Activated T-helper 17 cell treated with anti-CD3 and anti-CD28 coated beads, Interleukin-2, amount 50 U/mL, for 72 hours (primary cell): ENCODE measurements around the gene CPEB3. TPM values are rescaled to one million over a fixed set of nuclear protein-coding genes. Genes with fewer than 3 reads are reported as not detected.

Experiments used
- ATAC-seq: fragments of 150-1000 bp; cut with Tn5 transposase; replicated peaks from 2 replicates; pipeline ENCODE4 v1.10.0; 2021; ENCODE audit warnings: mild to moderate bottlenecking, moderate library complexity
- H3K27ac Mint-ChIP-seq: one replicate; pipeline ENCODE4 v1.8.0; 2022; ENCODE audit warnings: mixed read lengths
- H3K27me3 Mint-ChIP-seq: one replicate; pipeline ENCODE4 v1.8.0; 2022; ENCODE audit warnings: mixed read lengths
- H3K36me3 Mint-ChIP-seq: one replicate; pipeline ENCODE4 v1.8.0; 2022; ENCODE audit warnings: low read depth, mild to moderate bottlenecking, mixed read lengths
- H3K4me1 Mint-ChIP-seq: one replicate; pipeline ENCODE4 v1.8.0; 2022; ENCODE audit warnings: mixed read lengths
- H3K4me3 Mint-ChIP-seq: one replicate; pipeline ENCODE4 v1.8.0; 2022; ENCODE audit warnings: mild to moderate bottlenecking, mixed read lengths
- H3K9me3 Mint-ChIP-seq: one replicate; pipeline ENCODE4 v1.8.0; 2022; ENCODE audit warnings: mixed read lengths
- total RNA-seq, 2 donors: library from RNA; stranded (reverse); gene quantifications; one replicate each; pipeline ENCODE4 v1.2.3, GENCODE V29; 2022

CPEB3 gene
- total RNA-seq, 2 donors from 2014 or later: 2.1 to 2.9 TPM

DNA sequence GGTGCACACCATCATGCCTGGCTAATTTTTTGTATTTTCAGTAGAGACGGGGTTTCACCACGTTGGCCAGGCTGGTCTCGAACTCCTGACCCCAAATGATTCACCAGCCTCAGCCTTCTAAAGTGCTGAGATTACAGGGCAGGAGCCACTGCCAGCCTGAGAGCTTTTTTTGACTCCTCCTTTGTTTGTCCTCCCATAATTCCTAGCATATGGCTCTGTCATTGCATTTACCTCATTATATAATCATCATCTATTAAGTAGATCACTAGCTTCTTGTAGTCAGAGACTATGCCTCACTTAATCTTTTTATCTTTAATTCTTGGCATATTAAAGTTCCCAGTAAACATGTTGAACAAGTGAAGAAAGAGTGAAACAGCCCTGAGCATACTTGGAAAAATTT is 82.1 kb downstream of the CPEB3 start:
- Mint-ChIP-seq H3K27me3 (no peaks in the 10 kb centered on the region), H3K27ac (no peak overlapping the region), H3K36me3 (no peaks in the 10 kb centered on the region), H3K4me3 (no peak overlapping the region), H3K4me1 (peaks cover 3% of the 10 kb centered on the region), H3K9me3 (no peaks in the 10 kb centered on the region)
- ATAC-seq: no peak

- no peaks in the 10 kb centered on the region for H3K27me3 Mint-ChIP-seq
- no peaks in the 10 kb centered on the region for H3K36me3 Mint-ChIP-seq
- H3K9me3 Mint-ChIP-seq: no peaks in the 10 kb centered on the region
- no peak for ATAC-seq
- H3K4me3 Mint-ChIP-seq: no peak overlapping the region
- no peak overlapping the region for H3K27ac Mint-ChIP-seq
- H3K4me1 Mint-ChIP-seq: no peaks in the 10 kb centered on the region
Observed at GRCh38 chr10:92208157-92208720, 82.6 kb downstream of the CPEB3 start.

DNA sequence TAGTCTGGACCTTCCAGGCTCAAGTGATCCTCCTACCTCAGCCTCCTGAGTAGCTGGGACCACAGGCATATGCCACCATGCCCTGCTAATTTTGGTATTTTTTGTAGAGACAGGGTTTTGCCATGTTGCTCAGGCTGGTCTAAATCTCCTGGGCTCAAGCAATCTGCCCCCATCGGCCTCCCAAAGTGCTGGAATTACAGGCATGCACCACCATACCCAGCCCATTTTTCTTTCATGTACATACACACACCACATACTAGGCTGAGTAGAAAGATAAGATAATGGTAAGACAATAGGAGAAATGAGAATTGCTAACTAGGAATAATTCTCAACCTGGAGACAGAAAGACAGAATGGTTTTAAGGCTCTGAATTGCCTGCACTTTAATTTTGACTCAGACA is 83.8 kb downstream of the CPEB3 start:
- Mint-ChIP-seq H3K4me3 (no peak overlapping the region), H3K27ac (no peak overlapping the region), H3K9me3 (no peaks in the 10 kb centered on the region), H3K36me3 (no peaks in the 10 kb centered on the region), H3K27me3 (no peaks in the 10 kb centered on the region), H3K4me1 (no peaks in the 10 kb centered on the region)
- no peak for ATAC-seq

- Mint-ChIP-seq H3K27ac (no peak overlapping the region), H3K4me3 (no peak overlapping the region), H3K9me3 (no peaks in the 10 kb centered on the region), H3K27me3 (no peaks in the 10 kb centered on the region), H3K4me1 (peaks cover 3% of the 10 kb centered on the region), H3K36me3 (no peaks in the 10 kb centered on the region)
- ATAC-seq: no peak
Observed at GRCh38 chr10:92203919-92204623, 86.8 kb downstream of the CPEB3 start.

GRCh38 chr10:92202536-92202935 is 88.3 kb downstream of the CPEB3 start:
- Mint-ChIP-seq H3K27ac (no peak overlapping the region), H3K27me3 (no peaks in the 10 kb centered on the region), H3K4me3 (no peak overlapping the region), H3K9me3 (no peaks in the 10 kb centered on the region), H3K4me1 (peaks cover 3% of the 10 kb centered on the region), H3K36me3 (no peaks in the 10 kb centered on the region)
- ATAC-seq: no peak

DNA sequence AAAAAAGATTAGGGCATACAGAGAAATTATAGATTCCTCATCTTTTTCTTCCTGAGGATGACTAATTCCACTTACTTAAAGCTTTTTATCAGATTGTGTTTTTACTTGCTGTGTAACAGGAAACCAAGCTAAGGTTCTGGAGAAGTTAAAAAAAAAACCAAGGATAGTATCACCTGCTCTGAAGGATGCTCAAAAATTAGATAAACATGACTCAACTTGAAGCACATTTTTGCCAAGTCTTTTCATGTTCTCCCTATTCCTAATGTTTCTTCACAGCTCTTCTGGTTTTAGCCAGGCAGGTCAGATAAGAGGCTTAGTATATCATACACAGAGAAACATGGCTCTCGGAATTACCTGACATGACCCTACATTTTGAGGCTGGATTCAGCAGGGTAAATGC is 90.3 kb downstream of the CPEB3 start:
- no peak for ATAC-seq
- Mint-ChIP-seq H3K36me3 (no peaks in the 10 kb centered on the region), H3K4me3 (no peak overlapping the region), H3K4me1 (peaks cover 3% of the 10 kb centered on the region), H3K27ac (no peak overlapping the region), H3K9me3 (no peaks in the 10 kb centered on the region), H3K27me3 (no peaks in the 10 kb centered on the region)

DNA sequence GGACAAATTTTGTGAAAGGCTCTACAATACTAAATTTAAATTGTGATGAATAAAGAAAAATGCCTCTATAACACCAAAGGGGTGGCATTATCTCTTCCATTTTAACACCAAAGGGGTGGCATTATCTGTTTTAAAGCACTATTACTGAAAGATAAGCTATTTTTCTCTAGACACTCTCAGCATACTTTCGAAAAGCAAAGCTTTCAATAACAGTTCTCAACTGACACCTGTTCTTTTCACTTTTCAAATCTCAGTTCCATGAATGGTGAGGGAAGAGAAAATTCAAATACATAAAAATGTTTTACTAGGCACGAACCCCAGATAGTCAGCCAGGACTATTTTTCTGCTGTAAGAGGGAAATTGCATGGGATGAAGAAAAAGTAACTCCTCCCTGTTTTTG is 103.8 kb downstream of the CPEB3 start:
- H3K4me1 Mint-ChIP-seq: no peaks in the 10 kb centered on the region
- no peak overlapping the region for H3K4me3 Mint-ChIP-seq
- ATAC-seq: no peak
- H3K9me3 Mint-ChIP-seq: no peaks in the 10 kb centered on the region
- H3K27ac Mint-ChIP-seq: no peak overlapping the region
- no peaks in the 10 kb centered on the region for H3K27me3 Mint-ChIP-seq
- H3K36me3 Mint-ChIP-seq: no peaks in the 10 kb centered on the region

- Mint-ChIP-seq H3K4me3 (no peak overlapping the region), H3K27ac (no peak overlapping the region), H3K36me3 (peaks cover 6% of the 10 kb centered on the region), H3K4me1 (no peaks in the 10 kb centered on the region), H3K9me3 (no peaks in the 10 kb centered on the region), H3K27me3 (no peaks in the 10 kb centered on the region)
- ATAC-seq: no peak
Observed at GRCh38 chr10:92184977-92185376, 105.9 kb downstream of the CPEB3 start.

- no peak for ATAC-seq
- H3K27me3 Mint-ChIP-seq: no peaks in the 10 kb centered on the region
- H3K9me3 Mint-ChIP-seq: no peaks in the 10 kb centered on the region
- peaks cover 10% of the 10 kb centered on the region for H3K36me3 Mint-ChIP-seq
- no peak overlapping the region for H3K27ac Mint-ChIP-seq
- no peak overlapping the region for H3K4me3 Mint-ChIP-seq
- no peaks in the 10 kb centered on the region for H3K4me1 Mint-ChIP-seq
Observed at GRCh38 chr10:92183199-92183598, 107.7 kb downstream of the CPEB3 start.

DNA sequence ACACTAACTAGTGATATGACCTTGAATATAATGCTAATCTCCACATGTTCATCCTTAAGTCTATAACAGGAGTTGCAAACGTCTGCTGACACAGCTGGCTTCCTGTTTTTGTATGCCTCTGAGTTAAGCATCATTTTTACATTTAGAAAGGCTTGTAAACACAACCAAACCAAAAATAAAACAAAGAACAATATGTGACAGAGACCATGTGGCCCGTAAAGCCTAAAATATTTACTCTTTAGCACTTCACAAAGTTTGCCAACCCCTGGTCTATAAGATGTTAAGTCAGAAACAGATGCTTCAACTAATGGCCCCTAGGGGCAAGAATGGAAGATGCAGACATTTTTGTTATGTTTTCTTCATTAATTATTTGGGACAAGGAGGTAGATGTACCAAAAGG is 109.3 kb downstream of the CPEB3 start:
- Mint-ChIP-seq H3K27me3 (no peaks in the 10 kb centered on the region), H3K4me3 (no peak overlapping the region), H3K36me3 (peaks cover 23% of the 10 kb centered on the region), H3K9me3 (no peaks in the 10 kb centered on the region), H3K4me1 (no peaks in the 10 kb centered on the region), H3K27ac (no peak overlapping the region)
- no peak for ATAC-seq

- no peak overlapping the region for H3K4me3 Mint-ChIP-seq
- peaks cover 25% of the 10 kb centered on the region for H3K36me3 Mint-ChIP-seq
- H3K4me1 Mint-ChIP-seq: no peaks in the 10 kb centered on the region
- ATAC-seq: no peak
- H3K27ac Mint-ChIP-seq: no peak overlapping the region
- H3K9me3 Mint-ChIP-seq: no peaks in the 10 kb centered on the region
- H3K27me3 Mint-ChIP-seq: no peaks in the 10 kb centered on the region
Observed at GRCh38 chr10:92180399-92180798, 110.5 kb downstream of the CPEB3 start.

- H3K4me3 Mint-ChIP-seq: no peak overlapping the region
- H3K9me3 Mint-ChIP-seq: no peaks in the 10 kb centered on the region
- H3K27me3 Mint-ChIP-seq: no peaks in the 10 kb centered on the region
- ATAC-seq: no peak
- H3K4me1 Mint-ChIP-seq: no peaks in the 10 kb centered on the region
- H3K36me3 Mint-ChIP-seq: peaks cover 25% of the 10 kb centered on the region
- H3K27ac Mint-ChIP-seq: no peak overlapping the region
Observed at GRCh38 chr10:92177546-92177945, 113.3 kb downstream of the CPEB3 start.

- Mint-ChIP-seq H3K9me3 (no peaks in the 10 kb centered on the region), H3K27ac (no peak overlapping the region), H3K4me1 (no peaks in the 10 kb centered on the region), H3K36me3 (peaks cover 20% of the 10 kb centered on the region), H3K4me3 (no peak overlapping the region), H3K27me3 (no peaks in the 10 kb centered on the region)
- no peak for ATAC-seq
Observed at GRCh38 chr10:92175164-92175563, 115.7 kb downstream of the CPEB3 start.

GRCh38 chr10:92173996-92174395 is 116.9 kb downstream of the CPEB3 start:
- H3K27me3 Mint-ChIP-seq: no peaks in the 10 kb centered on the region
- H3K9me3 Mint-ChIP-seq: peaks cover 5% of the 10 kb centered on the region
- H3K36me3 Mint-ChIP-seq: peaks cover 19% of the 10 kb centered on the region
- H3K4me1 Mint-ChIP-seq: no peaks in the 10 kb centered on the region
- ATAC-seq: no peak
- H3K4me3 Mint-ChIP-seq: no peak overlapping the region
- H3K27ac Mint-ChIP-seq: no peak overlapping the region

GRCh38 chr10:92164036-92164696 is 126.7 kb downstream of the CPEB3 start:
- H3K27ac Mint-ChIP-seq: no peak overlapping the region
- H3K9me3 Mint-ChIP-seq: no peaks in the 10 kb centered on the region
- ATAC-seq: no peak
- H3K27me3 Mint-ChIP-seq: no peaks in the 10 kb centered on the region
- no peaks in the 10 kb centered on the region for H3K4me1 Mint-ChIP-seq
- H3K4me3 Mint-ChIP-seq: no peak overlapping the region
- H3K36me3 Mint-ChIP-seq: peaks cover 6% of the 10 kb centered on the region
